ENCODE results near the gene TMEM131.

DNA sequence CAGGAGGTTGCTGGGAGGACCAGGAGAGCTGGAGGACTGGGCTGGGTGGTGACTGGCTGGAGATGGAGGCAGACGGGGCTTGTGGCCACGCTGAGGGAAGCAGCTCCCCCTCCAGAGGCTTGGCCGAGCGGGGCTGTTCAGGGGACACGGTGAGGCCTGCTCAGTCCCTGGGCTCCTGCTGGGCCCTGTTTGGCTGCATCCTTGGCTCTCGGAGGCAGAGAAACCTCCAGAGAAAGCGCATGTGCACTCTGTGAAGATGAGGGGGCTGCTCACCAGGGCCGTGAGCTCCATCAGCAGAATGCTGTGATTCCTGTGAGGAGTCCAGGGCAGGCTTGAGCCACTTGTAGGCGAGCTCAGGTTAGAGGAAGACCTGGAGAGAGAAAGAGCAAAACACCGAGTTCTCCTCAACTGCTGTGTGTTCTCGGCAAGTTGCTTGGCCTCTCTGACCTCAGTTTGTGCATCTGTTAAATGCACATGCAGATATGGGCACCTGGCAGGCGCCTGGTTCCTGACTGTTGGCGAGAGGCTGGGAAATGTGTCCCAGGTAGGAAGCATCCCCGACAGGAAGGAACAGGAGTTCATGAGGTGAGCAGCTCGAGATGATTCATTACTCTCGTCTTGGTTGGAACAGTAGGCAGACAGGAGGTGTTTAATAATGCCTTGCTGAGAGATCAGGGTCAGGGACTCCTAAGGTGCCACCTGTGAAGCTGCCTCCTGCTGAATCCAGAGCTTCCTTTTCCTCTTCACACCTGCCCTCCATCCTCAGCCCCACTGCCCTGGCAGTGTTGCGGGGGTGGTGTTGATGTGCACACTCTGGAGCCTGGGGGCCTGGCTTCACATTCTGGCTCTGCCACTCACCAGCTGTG lies 281.4 kb downstream of the TMEM131 start:
- TF ChIP-seq, protein P1, sequence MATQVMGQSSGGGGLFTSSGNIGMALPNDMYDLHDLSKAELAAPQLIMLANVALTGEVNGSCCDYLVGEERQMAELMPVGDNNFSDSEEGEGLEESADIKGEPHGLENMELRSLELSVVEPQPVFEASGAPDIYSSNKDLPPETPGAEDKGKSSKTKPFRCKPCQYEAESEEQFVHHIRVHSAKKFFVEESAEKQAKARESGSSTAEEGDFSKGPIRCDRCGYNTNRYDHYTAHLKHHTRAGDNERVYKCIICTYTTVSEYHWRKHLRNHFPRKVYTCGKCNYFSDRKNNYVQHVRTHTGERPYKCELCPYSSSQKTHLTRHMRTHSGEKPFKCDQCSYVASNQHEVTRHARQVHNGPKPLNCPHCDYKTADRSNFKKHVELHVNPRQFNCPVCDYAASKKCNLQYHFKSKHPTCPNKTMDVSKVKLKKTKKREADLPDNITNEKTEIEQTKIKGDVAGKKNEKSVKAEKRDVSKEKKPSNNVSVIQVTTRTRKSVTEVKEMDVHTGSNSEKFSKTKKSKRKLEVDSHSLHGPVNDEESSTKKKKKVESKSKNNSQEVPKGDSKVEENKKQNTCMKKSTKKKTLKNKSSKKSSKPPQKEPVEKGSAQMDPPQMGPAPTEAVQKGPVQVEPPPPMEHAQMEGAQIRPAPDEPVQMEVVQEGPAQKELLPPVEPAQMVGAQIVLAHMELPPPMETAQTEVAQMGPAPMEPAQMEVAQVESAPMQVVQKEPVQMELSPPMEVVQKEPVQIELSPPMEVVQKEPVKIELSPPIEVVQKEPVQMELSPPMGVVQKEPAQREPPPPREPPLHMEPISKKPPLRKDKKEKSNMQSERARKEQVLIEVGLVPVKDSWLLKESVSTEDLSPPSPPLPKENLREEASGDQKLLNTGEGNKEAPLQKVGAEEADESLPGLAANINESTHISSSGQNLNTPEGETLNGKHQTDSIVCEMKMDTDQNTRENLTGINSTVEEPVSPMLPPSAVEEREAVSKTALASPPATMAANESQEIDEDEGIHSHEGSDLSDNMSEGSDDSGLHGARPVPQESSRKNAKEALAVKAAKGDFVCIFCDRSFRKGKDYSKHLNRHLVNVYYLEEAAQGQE (IDR thresholded peaks at IDR 0.05; ENCODE audit: low read depth, low read length) = no peak
- TF ChIP-seq POLR2A (IDR thresholded peaks at IDR 0.05; ENCODE audit: low read depth, low read length) (no peak), WRNIP1 (IDR thresholded peaks at IDR 0.05; ENCODE audit: borderline replicate concordance, low read depth, low read length) (no peak), YY1 (IDR thresholded peaks at IDR 0.05; ENCODE audit: low read depth, low read length) (no peak), TARDBP (IDR thresholded peaks at IDR 0.05; ENCODE audit: borderline replicate concordance) (no peak), SREBF1 (IDR thresholded peaks at IDR 0.05; ENCODE audit: low read length) (no peak), BACH1 (IDR thresholded peaks at IDR 0.05; ENCODE audit: borderline replicate concordance) (no peak), HDAC6 (IDR thresholded peaks at IDR 0.05; ENCODE audit: unreplicated experiment) (no peak)
- TF ChIP-seq, protein P2, sequence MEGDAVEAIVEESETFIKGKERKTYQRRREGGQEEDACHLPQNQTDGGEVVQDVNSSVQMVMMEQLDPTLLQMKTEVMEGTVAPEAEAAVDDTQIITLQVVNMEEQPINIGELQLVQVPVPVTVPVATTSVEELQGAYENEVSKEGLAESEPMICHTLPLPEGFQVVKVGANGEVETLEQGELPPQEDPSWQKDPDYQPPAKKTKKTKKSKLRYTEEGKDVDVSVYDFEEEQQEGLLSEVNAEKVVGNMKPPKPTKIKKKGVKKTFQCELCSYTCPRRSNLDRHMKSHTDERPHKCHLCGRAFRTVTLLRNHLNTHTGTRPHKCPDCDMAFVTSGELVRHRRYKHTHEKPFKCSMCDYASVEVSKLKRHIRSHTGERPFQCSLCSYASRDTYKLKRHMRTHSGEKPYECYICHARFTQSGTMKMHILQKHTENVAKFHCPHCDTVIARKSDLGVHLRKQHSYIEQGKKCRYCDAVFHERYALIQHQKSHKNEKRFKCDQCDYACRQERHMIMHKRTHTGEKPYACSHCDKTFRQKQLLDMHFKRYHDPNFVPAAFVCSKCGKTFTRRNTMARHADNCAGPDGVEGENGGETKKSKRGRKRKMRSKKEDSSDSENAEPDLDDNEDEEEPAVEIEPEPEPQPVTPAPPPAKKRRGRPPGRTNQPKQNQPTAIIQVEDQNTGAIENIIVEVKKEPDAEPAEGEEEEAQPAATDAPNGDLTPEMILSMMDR (IDR thresholded peaks at IDR 0.05 in 2 of 3, conservative IDR thresholded peaks at IDR 0.05 in 1 of 3; ENCODE audit: control insufficient read depth in 2 of 3, extremely low read depth in 1 of 3, insufficient read depth in 1 of 3, low read depth in 3 of 3, low read length in 3 of 3) = no peak

Measured in GM12878 (cell line).